MG63 (cell line): ENCODE measurements around the gene WDFY4. TPM values are rescaled to one million over a fixed set of nuclear protein-coding genes. Genes with fewer than 3 reads are reported as not detected.

Experiments used
- DNase-seq: peaks from one replicate; pipeline ENCODE4 v3.0.0-alpha.2; 2020
- H3K27me3 ChIP-seq: fragments of 250-450 bp; sonication (Bioruptor Pico); 2 replicates; pipeline ENCODE4 v1.5.1; 2020; ENCODE audit warnings: mild to moderate bottlenecking, moderate library complexity
- H3K36me3 ChIP-seq: fragments of 250-450 bp; sonication (Bioruptor Pico); 2 replicates; pipeline ENCODE4 v1.5.1; 2020; ENCODE audit warnings: mild to moderate bottlenecking, moderate library complexity
- H3K4me3 ChIP-seq: fragments of 250-450 bp; sonication (Bioruptor Pico); 2 replicates; pipeline ENCODE4 v1.5.1; 2020; ENCODE audit warnings: mild to moderate bottlenecking, moderate library complexity
- H3K9me3 ChIP-seq: fragments of 250-450 bp; sonication (Bioruptor Pico); 2 replicates; pipeline ENCODE4 v1.5.1; 2020; ENCODE audit warnings: mild to moderate bottlenecking, moderate library complexity
- total RNA-seq: library from RNA; depleted of rRNA; stranded (reverse); fragments of >200 nt; shearing (Covaris generic); gene quantifications from 2 replicates; pipeline ENCODE4 v1.2.3, GENCODE V29; 2014; ENCODE audit warnings: low replicate concordance

Gene WDFY4
- total RNA-seq, 1 experiment from 2014 or later = 0.63 TPM

DNA sequence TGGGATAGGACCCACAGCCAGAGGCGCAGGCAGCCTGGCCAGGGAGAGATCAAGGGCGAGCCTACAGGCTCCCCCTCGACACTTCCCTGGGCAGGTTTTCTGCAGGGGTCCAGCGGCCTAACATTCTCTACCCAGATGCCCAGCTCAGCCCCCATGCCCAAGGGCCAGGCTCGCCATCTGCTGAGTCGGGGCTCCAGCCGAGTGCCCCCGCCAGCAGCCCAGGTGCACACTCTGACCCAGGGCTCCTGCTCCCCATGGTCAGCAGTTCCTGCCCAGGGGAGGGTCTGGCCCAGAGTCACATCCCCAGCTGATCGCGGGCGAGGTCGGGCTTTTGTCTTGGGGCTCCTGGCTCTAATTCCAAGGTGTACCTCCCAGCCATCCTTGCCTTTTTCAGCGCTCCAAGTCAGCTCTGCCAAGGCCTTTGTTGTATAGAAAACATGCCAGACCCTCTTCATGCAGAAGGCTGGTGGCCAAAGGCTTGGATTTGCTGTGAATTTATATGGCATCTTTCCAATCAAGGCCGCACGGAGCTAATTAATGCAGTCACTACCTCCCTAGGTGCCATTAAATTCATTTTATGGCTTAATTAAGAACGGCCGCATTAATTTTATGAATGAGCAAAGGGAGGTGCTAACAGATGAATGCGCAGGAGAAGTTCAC, 134.3 kb downstream of the WDFY4 start:
- DNase-seq = no peak
- no peak overlapping the region for H3K4me3 ChIP-seq
- H3K9me3 ChIP-seq = no peaks in the 10 kb centered on the region
- no peaks in the 10 kb centered on the region for H3K27me3 ChIP-seq
- H3K36me3 ChIP-seq = no peaks in the 10 kb centered on the region

DNA sequence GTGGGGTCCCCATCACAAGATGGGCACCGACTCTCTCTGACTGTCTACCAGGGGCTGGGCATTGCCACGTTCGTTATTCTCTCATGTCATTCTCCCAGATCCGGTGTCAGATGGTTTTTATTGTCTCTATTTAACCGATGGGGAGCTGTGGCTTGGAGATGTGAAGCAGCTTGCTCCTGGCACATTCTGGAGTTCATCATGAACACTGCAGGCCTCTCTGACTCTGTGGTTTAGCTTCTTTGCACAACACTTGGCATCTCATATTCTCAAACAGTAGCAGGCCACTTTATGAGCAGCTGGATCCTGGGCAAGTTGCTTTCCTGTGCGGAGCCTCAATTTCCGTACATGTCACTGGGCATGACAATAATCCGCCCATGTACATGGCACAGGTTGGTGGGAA, 135.1 kb downstream of the WDFY4 start:
- DNase-seq = no peak
- Histone ChIP-seq H3K4me3 (no peak overlapping the region), H3K9me3 (no peaks in the 10 kb centered on the region), H3K27me3 (no peaks in the 10 kb centered on the region), H3K36me3 (no peaks in the 10 kb centered on the region)

DNA sequence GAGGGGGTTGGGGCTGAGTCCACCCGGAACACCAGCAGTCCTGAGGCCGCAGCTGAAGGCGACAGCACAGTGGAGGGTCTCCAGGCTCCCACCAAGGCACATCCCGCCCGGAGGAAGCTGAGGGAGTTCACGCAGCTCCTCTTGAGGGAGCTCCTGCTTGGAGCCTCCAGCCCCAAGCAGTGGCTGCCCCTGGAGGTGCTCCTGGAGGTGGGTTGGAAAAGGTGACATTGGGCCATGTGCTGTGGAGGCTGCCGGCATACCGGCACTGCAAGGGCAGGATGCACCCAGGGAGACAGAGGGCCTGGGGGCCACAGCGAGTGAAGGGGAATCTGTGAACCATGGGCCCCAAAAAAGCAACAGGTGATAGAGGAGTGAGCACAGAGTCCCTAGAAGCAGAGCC, 135.6 kb downstream of the WDFY4 start:
- Histone ChIP-seq H3K9me3 (no peaks in the 10 kb centered on the region), H3K27me3 (no peaks in the 10 kb centered on the region), H3K36me3 (no peaks in the 10 kb centered on the region), H3K4me3 (no peak overlapping the region)
- no peak for DNase-seq

DNA sequence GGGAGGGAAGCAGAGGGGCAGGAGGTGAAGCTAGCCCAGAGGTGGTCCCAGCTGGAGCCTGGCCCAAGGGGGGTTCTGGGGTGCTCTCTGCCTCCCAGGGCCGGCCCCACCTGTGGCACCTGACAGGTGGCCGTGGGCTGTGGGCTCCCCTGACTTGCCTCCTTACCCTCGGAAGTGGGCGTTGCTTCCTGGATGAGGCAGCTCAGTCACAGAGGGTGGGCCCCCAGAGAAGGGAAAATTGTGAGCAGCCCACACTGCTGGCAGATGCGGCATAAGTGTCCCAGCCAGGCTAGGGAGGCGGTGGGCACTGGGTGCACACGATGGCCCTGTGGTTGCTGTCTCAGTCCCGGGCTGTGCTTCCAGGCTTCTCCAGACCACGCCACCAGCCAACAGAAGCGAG, 136.0 kb downstream of the WDFY4 start:
- Histone ChIP-seq H3K36me3 (no peaks in the 10 kb centered on the region), H3K4me3 (no peak overlapping the region), H3K9me3 (no peaks in the 10 kb centered on the region), H3K27me3 (no peaks in the 10 kb centered on the region)
- no peak for DNase-seq

DNA sequence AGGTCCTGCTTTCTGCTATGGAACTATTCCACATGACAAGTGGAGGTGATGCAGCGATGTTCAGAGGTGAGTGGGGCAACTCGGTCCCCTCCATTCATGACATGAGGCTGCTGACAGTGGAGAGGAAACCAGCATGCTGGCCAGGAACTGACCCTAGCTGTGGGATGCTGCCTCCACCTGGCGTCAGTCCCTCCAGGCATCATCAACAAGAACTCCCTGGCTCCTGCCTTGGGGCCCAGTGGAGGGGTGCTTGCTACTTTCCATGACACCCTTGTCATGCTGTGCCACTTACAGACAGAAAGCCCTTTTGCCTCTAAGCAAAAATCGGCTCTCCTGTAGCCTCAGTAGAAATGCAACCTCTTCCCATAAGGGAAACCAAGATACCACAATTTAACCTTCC, 136.4 kb downstream of the WDFY4 start:
- no peaks in the 10 kb centered on the region for H3K27me3 ChIP-seq
- no peak for DNase-seq
- H3K9me3 ChIP-seq = no peaks in the 10 kb centered on the region
- no peaks in the 10 kb centered on the region for H3K36me3 ChIP-seq
- H3K4me3 ChIP-seq = no peak overlapping the region

DNA sequence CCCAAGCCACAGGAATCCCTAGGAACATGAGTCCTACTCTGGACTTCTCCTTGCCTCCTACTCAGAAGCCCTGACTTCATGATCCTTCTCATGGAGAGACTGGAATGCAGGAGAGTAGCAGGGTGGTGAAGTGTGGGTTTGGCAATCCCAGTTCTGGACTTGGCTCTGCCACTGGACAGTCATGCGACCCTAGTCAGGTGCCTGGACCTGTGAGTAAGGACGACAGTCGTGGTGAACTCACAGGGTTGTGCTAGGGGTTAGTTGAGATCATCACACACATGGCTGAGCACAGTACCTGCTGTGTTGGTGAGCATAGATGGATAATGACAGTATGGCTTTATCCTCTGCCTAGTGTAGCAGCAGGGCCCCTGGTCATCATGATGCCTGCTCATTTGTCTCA, 137.0 kb downstream of the WDFY4 start:
- no peaks in the 10 kb centered on the region for H3K36me3 ChIP-seq
- no peaks in the 10 kb centered on the region for H3K27me3 ChIP-seq
- no peaks in the 10 kb centered on the region for H3K9me3 ChIP-seq
- no peak overlapping the region for H3K4me3 ChIP-seq
- no peak for DNase-seq

DNA sequence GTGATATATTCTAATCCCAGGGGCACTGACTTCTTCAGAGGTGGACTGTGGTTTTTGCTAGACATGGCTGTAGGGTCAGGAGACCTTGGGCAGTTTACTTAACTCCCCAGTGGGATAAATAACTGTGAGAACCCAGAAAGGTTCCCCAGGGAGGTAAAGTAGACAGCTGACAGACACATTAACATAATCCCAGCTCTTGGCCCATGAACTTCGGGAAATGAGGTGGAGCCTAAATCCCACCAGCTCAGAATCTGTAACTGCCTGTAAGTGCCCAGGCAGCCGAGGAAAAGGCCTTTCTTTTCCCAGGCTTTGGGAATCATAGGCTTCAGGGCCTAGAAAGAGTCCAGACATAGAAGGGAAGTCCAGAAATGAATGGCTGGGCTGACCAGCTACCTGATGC, 149.0 kb downstream of the WDFY4 start:
- no peaks in the 10 kb centered on the region for H3K27me3 ChIP-seq
- DNase-seq = no peak
- H3K4me3 ChIP-seq = no peak overlapping the region
- H3K9me3 ChIP-seq = no peaks in the 10 kb centered on the region
- no peaks in the 10 kb centered on the region for H3K36me3 ChIP-seq

DNA sequence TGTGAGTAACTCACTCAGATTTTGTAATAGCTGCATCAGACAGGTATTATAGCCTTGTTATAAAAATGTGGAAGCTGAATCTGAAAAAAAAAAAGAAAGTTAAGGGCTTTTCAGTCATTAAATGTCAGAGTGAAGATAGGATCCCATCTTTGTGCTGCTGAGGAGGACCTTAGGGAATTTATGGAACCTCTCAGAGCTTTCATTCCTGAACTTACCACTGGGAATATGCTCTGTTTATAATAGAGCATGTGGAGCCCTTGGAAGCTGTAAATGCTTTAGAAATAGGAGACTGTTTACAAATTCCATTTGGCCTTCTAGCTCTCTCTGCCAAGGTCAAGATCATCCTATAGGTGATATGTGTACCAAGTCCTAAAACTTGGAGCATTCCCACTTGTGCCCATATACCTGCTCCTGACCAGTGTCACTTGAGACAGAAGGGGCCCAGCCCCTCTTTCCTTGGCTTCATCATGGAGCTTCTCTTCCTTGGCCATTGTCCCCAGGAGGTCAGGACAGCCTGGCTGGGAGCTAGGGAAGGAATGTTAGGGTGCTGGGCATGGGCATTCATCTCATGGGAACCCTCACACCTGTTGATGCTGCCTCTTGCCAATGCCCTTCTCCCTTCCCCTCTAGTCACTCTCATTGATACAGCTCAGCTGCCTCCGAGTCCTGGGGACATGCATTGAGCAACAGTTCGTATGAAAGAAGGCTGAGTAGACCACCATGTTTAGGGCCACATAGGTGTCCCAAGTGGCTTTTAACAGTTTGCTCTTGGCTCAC, 149.7 kb downstream of the WDFY4 start:
- H3K27me3 ChIP-seq = no peaks in the 10 kb centered on the region

DNA sequence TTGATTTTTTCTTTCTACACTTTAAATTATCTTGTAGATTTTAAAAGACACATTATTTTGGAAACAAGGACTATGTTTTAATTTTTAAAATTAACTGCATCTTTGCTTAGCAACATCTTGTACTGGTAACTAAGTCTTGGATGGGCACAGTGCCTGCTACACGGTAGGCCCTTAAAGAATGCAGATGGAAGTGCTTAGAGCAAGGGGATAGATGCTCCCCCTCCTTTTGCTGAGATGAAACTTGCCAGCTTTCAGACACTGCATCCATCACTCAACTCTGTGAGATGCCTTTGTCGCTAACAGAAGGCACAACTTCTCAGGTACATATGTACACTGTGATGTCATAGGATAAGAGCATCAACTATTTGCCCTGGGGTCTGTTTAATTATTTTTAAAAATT, 151.1 kb downstream of the WDFY4 start:
- Histone ChIP-seq H3K36me3 (no peaks in the 10 kb centered on the region), H3K9me3 (no peaks in the 10 kb centered on the region), H3K27me3 (no peaks in the 10 kb centered on the region), H3K4me3 (no peak overlapping the region)
- DNase-seq = no peak

More for the DNA sequence above, 149.7 kb downstream of the WDFY4 start:
- H3K9me3 ChIP-seq = no peaks in the 10 kb centered on the region
- DNase-seq = no peak
- no peaks in the 10 kb centered on the region for H3K36me3 ChIP-seq
- H3K4me3 ChIP-seq = no peak overlapping the region

DNA sequence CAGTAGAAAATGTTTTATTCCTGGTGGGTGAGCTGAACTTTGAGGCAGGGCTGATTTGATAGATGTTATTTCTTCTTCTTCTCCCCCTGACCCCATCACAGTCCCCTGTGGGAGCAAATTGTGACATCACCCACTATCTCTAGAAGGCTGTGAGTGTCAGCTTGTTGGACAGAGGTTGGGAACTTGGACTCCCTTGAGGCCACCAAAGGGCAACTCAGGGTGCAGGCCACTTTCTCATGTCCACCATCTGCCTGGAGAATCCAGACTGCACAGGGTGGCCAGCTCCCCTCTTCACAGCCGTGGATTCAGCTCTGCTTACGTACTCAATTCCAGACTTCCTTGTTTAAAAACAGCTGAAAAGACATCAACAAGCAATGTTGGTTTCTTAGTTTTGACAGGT, 151.9 kb downstream of the WDFY4 start:
- no peaks in the 10 kb centered on the region for H3K27me3 ChIP-seq
- no peak for DNase-seq
- H3K36me3 ChIP-seq = no peaks in the 10 kb centered on the region

DNA sequence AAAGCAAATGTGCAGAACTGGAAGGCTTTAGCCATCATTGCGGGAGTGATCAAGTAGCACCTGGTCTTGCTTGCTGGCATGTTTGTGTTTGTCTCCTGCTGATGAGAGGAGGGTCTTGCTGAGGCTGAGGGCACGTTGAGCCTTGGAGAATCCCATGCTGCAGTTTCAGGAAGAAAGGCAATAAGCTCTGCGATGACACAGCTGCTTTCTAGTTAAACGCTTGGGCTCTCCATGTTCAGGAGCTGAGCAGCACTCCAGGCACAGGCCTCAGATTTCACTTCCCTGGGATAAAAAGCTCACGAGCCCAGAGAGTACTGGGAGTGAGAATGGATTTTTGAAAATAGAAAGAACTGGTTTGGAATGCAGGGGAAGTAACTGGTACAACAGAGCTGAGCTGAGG, 154.2 kb downstream of the WDFY4 start:
- no peaks in the 10 kb centered on the region for H3K36me3 ChIP-seq
- no peaks in the 10 kb centered on the region for H3K9me3 ChIP-seq
- H3K27me3 ChIP-seq = no peaks in the 10 kb centered on the region
- DNase-seq = no peak
- no peak overlapping the region for H3K4me3 ChIP-seq

More for the DNA sequence above, 151.9 kb downstream of the WDFY4 start:
- Histone ChIP-seq H3K9me3 (no peaks in the 10 kb centered on the region), H3K4me3 (no peak overlapping the region)

DNA sequence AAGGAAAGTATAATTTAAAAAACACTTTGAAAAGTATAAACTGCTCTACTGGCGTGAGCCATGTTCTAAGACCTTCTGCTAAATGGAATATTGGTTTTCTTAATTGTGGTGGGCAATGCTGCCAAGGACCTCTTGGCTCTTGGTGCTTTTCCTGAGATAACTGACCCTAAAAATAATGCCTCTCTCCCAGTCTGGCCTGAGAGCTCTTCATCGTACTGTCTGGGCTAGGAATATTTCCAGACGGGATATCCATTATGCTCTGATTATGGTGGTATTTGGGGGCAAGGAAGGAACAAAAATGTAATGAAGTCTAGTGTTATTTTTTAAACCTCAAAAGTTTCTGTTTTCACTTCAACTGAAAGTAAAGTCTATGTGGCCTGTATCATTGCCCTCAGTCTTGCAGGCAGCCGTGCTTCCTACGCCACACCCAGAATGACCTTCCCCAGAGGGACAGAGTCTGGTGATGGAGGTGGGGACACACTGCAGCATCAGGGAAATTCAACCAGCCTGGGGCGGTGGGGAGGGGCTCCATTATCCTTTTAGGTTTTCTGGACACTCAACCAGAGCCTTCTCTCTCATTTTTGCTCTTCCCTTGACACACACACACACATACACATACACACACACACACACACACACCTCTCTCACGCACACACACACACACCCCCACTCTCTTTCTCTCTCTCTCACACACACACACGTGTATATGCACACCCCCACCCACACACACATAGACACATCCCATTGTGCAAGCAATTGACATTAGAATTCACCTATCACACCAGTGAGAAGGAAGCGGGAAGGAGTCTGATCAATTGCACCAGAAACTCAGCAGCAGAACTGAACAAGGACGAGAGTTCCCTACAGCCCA, 155.4 kb downstream of the WDFY4 start:
- H3K9me3 ChIP-seq = no peaks in the 10 kb centered on the region
- no peak for DNase-seq
- H3K36me3 ChIP-seq = no peaks in the 10 kb centered on the region
- H3K27me3 ChIP-seq = no peaks in the 10 kb centered on the region
- H3K4me3 ChIP-seq = no peak overlapping the region

DNA sequence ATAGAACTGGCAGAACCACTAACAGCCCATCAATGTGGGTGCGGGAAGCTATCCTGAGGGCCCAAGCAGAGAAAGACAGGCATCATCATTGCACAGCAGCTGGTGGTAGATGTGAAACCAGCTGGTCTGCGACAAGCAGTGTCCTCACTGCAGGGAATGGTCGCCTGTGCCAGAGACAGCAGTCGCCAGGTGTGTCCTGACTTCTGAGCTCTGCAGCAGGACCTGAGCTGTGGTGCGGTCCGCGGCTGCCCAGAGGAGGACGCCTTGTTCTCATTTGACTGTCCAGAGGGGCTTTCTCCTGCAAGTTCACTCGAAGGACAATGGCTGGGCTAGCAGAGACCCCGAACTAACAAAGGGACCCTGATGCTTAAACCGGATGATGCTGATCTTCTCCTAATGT, 157.6 kb downstream of the WDFY4 start:
- H3K4me3 ChIP-seq = no peak overlapping the region
- no peaks in the 10 kb centered on the region for H3K36me3 ChIP-seq
- no peak for DNase-seq
- H3K9me3 ChIP-seq = no peaks in the 10 kb centered on the region
- H3K27me3 ChIP-seq = no peaks in the 10 kb centered on the region

DNA sequence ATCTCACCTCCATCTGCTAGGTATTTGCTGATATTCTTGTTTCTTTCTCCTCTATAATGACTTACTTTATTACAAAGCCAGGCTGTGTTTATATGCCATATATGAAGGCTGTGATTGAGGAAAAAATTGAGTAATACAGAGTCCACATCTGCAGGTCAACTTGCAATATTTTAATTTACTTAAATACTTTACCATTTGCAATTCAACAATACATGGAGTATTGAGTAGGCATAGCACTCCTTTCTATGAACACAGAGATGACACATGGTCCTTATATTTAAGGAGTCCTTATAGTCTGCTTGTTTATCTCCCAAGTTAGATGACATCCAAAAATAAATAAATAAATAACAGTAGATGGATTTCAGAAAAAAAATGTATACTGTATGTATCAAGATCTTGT, 158.5 kb downstream of the WDFY4 start:
- DNase-seq = no peak
- Histone ChIP-seq H3K4me3 (no peak overlapping the region), H3K9me3 (no peaks in the 10 kb centered on the region), H3K27me3 (no peaks in the 10 kb centered on the region), H3K36me3 (no peaks in the 10 kb centered on the region)

DNA sequence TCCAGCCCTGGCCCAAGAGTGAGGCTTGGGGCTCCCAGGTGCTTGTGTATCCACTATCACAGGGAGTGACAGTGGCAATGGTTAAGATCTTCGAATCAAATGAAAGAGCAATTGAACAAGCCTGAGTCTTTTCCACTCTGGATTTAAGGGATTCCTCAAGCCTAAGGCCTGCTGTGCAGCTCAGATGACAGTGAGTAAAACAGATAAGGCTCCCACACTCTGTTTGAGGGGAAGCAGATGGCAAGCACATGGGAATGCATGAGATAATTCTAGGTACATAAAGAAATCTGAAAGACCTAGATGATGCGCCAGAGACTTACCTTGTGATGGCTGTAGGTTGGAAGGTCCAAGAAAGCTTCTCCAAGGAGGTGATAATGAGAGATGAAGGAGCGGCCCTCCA, 159.9 kb downstream of the WDFY4 start:
- H3K36me3 ChIP-seq = no peaks in the 10 kb centered on the region
- no peak for DNase-seq
- H3K4me3 ChIP-seq = no peak overlapping the region
- H3K9me3 ChIP-seq = no peaks in the 10 kb centered on the region
- H3K27me3 ChIP-seq = no peaks in the 10 kb centered on the region

DNA sequence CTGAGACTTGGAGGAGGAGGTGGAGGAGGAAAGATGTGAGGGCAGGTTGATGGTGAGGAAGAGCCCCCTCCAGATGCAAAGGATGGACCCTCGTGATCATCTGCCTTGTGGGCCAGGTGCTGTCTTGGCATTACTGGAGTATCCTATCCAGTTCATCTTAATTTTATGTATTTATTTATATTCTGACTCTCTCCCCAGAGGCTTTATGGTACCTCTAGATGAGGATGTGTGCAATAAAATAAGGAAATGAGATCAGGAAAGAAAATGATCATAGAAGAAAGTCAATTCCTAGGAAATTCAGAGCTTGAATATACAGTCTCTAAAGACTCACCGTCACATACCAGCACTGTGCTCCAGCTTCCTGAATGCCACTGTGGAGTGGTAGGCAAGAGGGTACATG, 160.8 kb downstream of the WDFY4 start:
- Histone ChIP-seq H3K4me3 (no peak overlapping the region), H3K9me3 (no peaks in the 10 kb centered on the region), H3K36me3 (no peaks in the 10 kb centered on the region), H3K27me3 (no peaks in the 10 kb centered on the region)
- no peak for DNase-seq

DNA sequence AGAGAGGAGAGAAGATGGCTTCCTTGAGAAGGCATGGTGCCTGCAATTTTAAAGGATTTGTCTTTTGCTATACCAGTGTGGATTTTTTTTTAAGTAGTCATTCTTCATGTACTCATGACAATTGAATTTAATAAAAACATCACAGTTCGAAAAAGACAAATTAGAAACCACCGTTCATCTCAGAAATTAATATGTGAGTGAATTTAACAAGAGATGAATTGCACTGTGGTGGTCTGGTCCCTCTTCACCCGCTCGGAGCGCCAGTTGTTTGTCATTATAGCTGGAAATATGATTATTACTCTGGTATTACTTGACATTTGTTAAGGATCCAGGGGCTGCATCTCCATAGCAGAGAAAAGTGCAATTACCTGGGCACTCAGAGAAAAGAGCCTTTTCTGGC, 163.0 kb downstream of the WDFY4 start:
- Histone ChIP-seq H3K36me3 (no peaks in the 10 kb centered on the region), H3K9me3 (no peaks in the 10 kb centered on the region), H3K27me3 (no peaks in the 10 kb centered on the region), H3K4me3 (no peak overlapping the region)
- no peak for DNase-seq
